Parathyroid adenoma (tissue), 2 donors: ENCODE results near the gene LTC4S.

ENCODE experiments used
- H2AFZ ChIP-seq: fragments of 300-600 bp; sonication (generic); one replicate; pipeline ENCODE4 v1.7.0; 2017; ENCODE audit warnings: antibody characterized with exemption, mild to moderate bottlenecking
- H3K27ac ChIP-seq: fragments of 300-600 bp; sonication (generic); one replicate; pipeline ENCODE4 v1.7.0; 2017
- H3K27me3 ChIP-seq: fragments of 300-600 bp; sonication (generic); one replicate; pipeline ENCODE4 v1.7.0; 2017; ENCODE audit warnings: low read length; ENCODE audit not compliant: control insufficient read depth, insufficient read depth
- H3K36me3 ChIP-seq: fragments of 300-600 bp; sonication (generic); one replicate; pipeline ENCODE4 v1.7.0; 2017; ENCODE audit warnings: low read length; ENCODE audit not compliant: control insufficient read depth, insufficient read depth
- H3K4me1 ChIP-seq: fragments of 300-600 bp; sonication (generic); one replicate; pipeline ENCODE4 v1.7.0; 2017; ENCODE audit warnings: control low read depth
- H3K4me2 ChIP-seq: fragments of 300-600 bp; sonication (generic); one replicate; pipeline ENCODE4 v1.7.0; 2017; ENCODE audit warnings: low read length
- H3K4me3 ChIP-seq: fragments of 300-600 bp; sonication (generic); one replicate; pipeline ENCODE4 v1.7.0; 2017; ENCODE audit warnings: low read depth, low read length
- H3K79me2 ChIP-seq: fragments of 300-600 bp; sonication (generic); one replicate; pipeline ENCODE4 v1.7.0; 2017; ENCODE audit warnings: control low read depth
- H3K9ac ChIP-seq: fragments of 300-600 bp; sonication (generic); one replicate; pipeline ENCODE4 v1.7.0; 2017; ENCODE audit warnings: mild to moderate bottlenecking
- H3K9me3 ChIP-seq: fragments of 300-600 bp; sonication (generic); one replicate; pipeline ENCODE4 v1.7.0; 2017; ENCODE audit warnings: low read length; ENCODE audit not compliant: control insufficient read depth
- TF ChIP-seq, protein P1 (sequence below): fragments of 300-600 bp; sonication (generic); IDR thresholded peaks from one replicate; pipeline ENCODE4 v1.7.0; 2017; ENCODE audit warnings: antibody characterized with exemption, mild to moderate bottlenecking
- donor health status: primary hyperparathyroidism.

Gene LTC4S

DNA sequence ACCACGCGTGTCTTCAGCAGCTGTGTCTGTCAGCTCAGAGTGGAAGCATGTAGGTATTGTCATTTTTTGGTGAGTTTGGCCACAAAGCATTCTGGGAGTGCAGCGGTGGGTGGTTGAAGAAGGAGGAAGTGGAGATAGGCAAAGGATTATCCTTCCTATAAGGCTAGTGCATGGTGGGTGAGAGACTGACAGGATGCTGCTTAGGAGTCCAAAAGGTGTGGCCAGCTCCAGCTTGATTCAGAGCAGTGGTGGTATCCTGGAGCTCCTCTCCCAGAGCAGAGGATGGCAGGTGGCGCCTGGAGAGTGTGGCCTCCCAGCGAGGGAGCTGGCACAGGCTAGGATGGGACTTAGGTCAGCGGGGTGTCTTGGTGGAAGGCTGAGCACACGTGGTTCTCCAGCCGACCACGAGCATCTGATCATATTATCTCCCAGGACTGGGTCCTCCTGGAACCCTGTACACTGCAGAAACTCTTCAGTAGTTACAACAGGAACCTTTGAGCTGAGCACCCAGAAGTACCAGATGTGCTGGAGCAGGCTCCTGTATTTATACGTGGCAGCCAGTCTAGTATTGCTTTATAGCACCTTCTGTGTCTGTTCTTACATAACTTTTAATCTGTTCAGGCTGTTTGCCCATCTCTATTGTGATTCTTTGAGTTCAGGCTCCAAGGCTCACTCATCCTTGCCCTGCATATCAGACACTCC, 31.6 kb upstream of the LTC4S start:
- Histone ChIP-seq H3K27me3 (no peaks in the 10 kb centered on the region), H3K4me2 (peak overlapping the region; percentile 39), H3K27ac (peak overlapping the region; percentile 17), H3K9me3 (no peaks in the 10 kb centered on the region), H3K36me3 (no peaks in the 10 kb centered on the region), H3K79me2 (peaks cover 41% of the 10 kb centered on the region), H2AFZ (no peak overlapping the region), H3K4me1 (peaks cover 32% of the 10 kb centered on the region), H3K4me3 (no peak overlapping the region), H3K9ac (no peak overlapping the region)
- TF ChIP-seq, protein P1, sequence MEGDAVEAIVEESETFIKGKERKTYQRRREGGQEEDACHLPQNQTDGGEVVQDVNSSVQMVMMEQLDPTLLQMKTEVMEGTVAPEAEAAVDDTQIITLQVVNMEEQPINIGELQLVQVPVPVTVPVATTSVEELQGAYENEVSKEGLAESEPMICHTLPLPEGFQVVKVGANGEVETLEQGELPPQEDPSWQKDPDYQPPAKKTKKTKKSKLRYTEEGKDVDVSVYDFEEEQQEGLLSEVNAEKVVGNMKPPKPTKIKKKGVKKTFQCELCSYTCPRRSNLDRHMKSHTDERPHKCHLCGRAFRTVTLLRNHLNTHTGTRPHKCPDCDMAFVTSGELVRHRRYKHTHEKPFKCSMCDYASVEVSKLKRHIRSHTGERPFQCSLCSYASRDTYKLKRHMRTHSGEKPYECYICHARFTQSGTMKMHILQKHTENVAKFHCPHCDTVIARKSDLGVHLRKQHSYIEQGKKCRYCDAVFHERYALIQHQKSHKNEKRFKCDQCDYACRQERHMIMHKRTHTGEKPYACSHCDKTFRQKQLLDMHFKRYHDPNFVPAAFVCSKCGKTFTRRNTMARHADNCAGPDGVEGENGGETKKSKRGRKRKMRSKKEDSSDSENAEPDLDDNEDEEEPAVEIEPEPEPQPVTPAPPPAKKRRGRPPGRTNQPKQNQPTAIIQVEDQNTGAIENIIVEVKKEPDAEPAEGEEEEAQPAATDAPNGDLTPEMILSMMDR: no peak

DNA sequence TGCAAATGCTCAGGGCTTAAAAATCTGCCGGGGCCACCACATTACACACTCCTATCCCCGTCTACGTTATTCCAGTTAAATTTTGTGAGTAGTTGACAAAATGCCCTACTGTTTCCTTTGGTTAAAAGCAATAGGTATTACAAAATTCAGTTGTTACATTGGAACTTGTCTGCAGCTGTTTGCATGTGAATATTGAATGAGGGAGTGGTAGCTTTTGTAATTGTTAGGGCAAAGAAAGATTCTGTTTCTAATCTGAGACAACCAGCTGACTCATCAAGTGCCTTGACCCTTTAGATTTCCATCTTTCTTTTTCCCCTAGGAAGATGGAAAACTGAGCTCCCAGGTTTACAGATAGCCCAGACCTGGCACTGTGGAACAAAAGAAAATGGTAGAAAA, 31.0 kb upstream of the LTC4S start:
- Histone ChIP-seq H2AFZ (no peak overlapping the region), H3K4me3 (no peak overlapping the region), H3K9me3 (no peaks in the 10 kb centered on the region), H3K79me2 (peaks cover 38% of the 10 kb centered on the region), H3K4me1 (peaks cover 32% of the 10 kb centered on the region), H3K27ac (peak overlapping the region; percentile 17), H3K4me2 (peak overlapping the region; percentile 39), H3K36me3 (no peaks in the 10 kb centered on the region), H3K27me3 (no peaks in the 10 kb centered on the region), H3K9ac (no peak overlapping the region)
- TF ChIP-seq, protein P1: no peak

DNA sequence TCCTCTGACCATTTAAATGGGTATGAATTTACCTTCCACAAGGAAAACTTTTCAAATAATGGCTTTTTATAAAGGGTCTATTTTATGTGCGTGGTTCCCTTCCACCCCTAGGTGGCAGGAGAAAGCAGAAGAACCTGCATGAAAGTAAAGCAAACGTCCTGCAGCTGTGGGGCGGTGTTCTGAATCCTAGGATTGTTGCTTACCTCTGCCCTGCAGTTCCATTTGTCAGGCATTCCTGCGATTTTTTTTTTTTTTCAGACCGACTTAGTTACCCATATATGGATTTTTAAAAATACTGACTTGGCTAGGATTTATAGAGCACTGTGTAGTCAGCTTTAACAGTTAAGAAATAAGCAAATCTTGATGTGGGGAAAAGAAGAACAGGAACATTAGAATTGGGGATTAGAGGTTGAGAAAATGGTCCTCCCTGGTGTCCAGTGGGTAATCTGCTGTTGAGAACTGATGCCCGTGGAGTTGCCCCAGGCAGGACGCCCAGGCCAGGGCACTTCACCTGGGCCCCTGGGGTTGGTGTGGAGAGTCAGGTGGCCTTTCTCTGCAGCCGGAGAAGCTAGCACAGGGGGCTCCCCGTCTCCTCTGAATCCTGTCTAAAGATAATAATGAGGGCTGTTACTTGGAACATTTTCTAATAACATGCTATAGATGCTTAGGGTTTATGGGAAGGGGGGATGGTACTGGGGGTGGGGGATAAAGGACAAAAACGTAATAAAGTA, 30.4 kb upstream of the LTC4S start:
- H3K4me3 ChIP-seq: no peak overlapping the region
- TF ChIP-seq, protein P1: peak; percentile 94
- H3K9ac ChIP-seq: no peak overlapping the region
- H3K36me3 ChIP-seq: no peaks in the 10 kb centered on the region
- no peaks in the 10 kb centered on the region for H3K9me3 ChIP-seq
- peak overlapping the region; percentile 39 for H3K4me2 ChIP-seq
- peaks cover 35% of the 10 kb centered on the region for H3K79me2 ChIP-seq
- H3K27me3 ChIP-seq: no peaks in the 10 kb centered on the region
- peaks cover 32% of the 10 kb centered on the region for H3K4me1 ChIP-seq
- H3K27ac ChIP-seq: peak overlapping the region; percentile 67
- H2AFZ ChIP-seq: no peak overlapping the region

DNA sequence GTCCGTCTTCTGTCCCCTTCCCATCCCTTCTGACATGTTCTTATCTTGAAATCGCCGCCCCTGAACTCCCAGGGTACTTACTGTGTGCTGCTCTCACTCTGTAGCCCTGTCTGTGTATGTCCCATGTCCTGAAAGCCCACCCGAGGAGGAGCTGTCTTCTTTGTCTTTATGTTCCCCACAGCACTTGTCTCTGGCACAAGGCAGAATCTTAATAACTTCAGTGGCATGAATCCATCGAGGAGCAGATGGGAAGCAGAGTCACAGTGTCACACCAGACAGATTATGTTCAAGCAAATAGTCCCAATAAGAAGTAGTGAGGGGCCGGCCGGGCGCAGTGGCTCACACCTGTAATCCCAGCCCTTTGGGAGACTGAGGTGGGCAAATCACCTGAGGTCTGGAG, 29.7 kb upstream of the LTC4S start:
- no peak overlapping the region for H3K4me2 ChIP-seq
- no peaks in the 10 kb centered on the region for H3K36me3 ChIP-seq
- H3K27me3 ChIP-seq: no peaks in the 10 kb centered on the region
- H3K79me2 ChIP-seq: peaks cover 35% of the 10 kb centered on the region
- H3K9me3 ChIP-seq: no peaks in the 10 kb centered on the region
- peak overlapping the region; percentile 67 for H3K27ac ChIP-seq
- no peak overlapping the region for H3K9ac ChIP-seq
- TF ChIP-seq, protein P1: no peak
- H2AFZ ChIP-seq: no peak overlapping the region
- H3K4me1 ChIP-seq: peaks cover 32% of the 10 kb centered on the region
- no peak overlapping the region for H3K4me3 ChIP-seq
